Hematopoietic multipotent progenitor cell (in vitro differentiated cells): ENCODE measurements around the gene SLC12A7. TPM values are rescaled to one million over a fixed set of nuclear protein-coding genes. Genes with fewer than 3 reads are reported as not detected.

ENCODE experiments used
- DNase-seq, 3 donors: peaks; one replicate each; pipeline ENCODE4 v3.0.0-alpha.2; 2011 to 2015; ENCODE audit warnings: low read depth in 2 of 3, low spot score in 2 of 3
- total RNA-seq: library from RNA; depleted of rRNA; stranded (reverse); fragments of >200 nt; gene quantifications from one replicate; pipeline ENCODE4 v1.2.3, GENCODE V29; 2012

Gene SLC12A7
- total RNA-seq, 1 donor, result 96.7 TPM

DNA sequence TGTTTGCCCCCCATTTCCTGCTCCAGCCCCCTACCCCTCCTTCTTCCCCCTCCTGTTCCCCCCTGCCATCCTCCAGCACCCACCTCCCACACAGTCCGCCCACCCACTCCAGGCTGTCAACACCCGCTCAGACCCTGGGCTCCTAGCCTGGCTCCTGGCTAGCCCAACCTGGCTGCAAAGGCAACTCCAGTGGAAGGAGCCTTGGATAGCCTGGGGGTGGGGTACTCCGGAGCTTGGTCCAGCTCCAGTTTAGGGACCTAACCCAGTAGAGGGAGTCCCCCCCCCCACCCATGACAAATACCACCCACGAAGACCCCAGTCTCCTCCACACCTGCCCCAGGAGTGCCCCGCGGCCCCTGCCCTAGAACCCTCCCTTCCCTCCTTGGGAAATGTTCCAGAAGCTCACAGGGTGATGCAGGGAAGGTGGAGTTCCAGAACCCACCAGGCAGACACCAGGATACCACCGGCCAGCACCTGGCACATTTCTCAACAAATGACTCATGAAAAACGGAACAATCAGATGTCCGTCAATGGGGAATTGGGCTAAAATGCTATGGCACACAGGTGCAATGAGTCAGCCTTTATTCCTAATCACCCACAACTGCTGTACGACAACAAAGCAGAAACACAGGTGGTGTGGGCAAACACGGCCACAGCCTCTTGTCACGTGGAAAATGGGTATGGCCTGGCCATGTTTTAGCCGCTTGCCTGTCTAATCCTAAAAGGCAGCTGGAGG lies 901 bp upstream of the SLC12A7 start:
- DNase-seq, result peak in 2 of 3 donors; percentile 72 to 76

DNA sequence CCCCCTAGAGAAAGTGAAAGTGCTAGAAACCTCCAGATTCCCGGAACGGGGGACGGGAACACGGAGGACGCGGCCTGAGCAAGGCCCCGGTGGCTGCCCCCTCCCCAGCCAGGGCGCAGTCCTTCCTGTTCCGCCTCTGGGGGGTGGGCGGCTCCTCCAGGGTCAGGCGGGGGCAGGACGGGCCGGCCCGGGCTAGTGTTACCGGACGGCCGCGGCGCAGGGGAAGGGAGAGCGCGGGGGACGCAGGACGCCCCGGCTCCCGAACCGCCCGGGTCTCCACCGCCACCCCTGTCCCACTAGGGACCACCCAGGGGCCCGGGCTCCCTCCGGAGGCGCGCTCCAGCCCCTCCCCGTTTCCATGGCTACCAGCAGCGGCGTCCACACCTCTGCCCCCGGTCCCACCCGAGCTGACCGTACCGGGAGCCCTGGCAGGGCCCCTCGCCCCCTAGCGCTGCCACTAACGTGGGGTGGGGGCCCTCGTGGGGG lies 579 bp downstream of the SLC12A7 start:
- no peak for DNase-seq

DNA sequence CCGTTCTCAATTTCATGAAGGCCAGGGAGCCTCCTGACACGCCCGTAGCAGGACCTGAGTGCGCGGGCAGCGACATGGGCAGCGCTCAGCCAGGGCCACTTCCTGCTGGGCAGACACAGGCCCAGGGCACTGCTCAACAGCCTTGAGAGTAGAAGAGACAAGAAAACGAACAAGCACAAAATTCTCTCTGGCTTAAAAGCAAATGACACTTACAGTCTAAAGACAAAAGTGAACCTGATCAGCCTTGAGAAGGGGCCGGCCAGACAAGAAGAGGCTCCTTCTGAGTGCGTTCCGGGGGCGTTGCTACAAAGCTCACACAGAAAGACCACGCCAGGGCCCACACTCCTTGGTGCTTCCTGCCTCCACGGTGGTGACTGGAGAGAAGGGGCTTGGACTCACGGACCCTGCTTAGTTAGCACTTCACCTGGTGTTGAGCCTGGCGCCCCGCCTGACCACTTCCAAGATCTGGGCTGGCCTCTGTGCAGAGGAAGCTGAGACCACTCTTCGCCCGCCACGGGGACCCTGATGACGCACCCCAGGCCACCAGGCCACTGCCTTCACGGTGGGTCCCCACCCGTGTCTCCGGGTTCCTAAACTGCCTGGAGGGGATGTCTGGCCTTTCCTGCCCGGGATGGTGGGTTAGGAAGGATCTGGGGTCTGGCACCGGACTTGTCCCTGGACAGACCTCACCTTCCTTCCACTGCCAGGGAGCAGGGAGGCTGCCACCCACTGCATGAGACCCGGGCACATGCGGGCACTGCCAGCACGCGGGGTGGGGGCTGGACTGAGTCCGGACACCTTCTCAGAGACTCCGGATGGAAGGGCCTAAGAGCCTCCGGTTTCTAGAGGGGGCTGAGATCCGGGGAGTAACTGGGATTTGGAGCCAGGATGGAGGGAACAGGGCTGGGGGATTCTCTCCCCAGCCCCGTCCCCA lies 1.3 kb downstream of the SLC12A7 start:
- DNase-seq, result no peak

DNA sequence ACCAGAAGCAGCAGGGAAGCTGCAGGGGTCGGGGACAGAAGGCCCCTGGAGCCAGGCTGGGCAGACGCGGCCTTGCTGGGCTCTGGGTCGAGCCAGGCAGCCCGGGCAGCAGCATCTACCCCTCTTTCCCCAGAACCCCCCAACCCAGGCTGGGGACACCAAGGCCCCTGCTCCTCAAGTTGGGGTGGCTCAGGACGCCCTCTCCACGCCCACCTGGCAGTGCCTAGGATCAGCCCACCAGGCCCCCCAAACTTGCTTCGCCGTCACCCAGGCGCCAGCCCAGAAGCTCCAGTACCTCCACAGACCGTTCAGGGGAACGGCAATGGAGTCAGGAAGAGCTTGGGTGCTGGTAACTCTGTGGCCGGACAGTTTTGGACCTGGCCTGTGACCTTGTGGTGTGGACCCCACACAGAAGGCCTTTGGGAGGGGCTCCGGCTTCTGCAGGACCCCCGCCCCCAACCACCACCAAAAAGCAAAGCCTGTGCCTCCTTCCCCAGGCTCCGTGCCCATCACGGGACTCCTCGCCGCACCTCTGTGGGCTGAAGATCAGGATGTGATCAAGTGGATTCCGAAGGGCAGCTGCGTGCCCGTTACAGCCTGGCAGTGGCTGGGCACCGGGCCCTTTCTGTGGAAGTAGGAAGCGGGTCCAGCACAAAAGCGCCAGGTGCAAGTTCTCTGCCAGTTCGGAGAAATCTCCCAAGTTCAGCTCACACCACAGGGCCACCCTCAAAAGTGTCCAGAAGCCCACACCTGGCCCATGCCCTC lies 2.1 kb downstream of the SLC12A7 start:
- DNase-seq, result no peak

DNA sequence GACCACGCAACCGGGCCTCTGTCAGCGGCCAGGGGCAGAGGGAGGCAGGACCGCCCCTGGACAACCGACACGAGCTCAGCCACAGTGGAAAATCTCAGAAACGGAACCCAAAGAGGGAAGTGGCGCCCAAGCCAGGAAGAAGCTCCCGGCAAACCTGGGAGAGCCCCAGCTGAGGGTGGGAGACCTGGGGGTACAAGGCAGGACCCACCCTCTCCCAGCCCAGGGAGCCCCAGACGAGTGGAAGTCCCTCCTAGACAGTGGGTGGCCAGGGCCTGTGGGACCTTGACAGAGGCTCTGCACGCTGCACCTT lies 3.0 kb downstream of the SLC12A7 start:
- no peak for DNase-seq

DNA sequence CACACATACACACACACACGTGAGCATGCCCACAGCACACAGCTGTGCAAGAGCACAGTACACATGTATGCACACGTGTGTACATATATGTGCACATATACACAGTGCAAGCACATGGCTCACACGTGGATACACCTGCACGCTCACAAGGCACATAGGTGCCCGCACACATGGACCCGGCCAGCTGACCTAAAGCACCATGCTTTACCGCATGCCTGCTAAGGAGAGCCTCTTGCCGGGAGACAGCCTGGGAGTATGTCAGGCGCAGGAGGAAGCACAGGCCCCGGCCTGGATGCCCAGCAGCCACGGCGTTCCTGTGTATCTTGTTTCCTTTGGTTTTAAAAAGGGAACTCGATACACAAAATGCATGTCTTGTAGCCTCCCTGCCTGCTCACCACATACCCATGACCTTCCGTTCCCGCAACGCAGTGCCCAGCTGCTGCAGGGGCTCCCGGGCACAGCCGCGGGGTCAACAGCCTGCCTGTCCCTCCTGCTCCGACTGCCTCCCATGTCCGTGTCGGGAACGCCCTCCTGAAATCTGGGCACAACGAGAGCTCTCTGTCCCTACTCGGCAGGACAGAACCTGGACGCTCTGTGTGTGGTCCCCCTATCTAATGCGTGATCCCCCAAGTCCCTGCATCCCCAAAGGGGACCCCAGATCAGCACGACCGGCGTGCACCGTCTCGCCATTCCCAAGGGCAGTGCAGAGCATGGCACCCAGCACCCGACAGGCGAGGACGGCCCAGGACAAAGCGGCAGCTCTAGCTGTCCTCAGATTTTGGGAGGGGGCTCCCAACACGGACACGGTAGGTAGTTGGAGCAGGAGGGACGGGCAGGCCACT lies 3.6 kb downstream of the SLC12A7 start:
- DNase-seq, result peak in 2 of 3 donors; percentile 43 to 51

DNA sequence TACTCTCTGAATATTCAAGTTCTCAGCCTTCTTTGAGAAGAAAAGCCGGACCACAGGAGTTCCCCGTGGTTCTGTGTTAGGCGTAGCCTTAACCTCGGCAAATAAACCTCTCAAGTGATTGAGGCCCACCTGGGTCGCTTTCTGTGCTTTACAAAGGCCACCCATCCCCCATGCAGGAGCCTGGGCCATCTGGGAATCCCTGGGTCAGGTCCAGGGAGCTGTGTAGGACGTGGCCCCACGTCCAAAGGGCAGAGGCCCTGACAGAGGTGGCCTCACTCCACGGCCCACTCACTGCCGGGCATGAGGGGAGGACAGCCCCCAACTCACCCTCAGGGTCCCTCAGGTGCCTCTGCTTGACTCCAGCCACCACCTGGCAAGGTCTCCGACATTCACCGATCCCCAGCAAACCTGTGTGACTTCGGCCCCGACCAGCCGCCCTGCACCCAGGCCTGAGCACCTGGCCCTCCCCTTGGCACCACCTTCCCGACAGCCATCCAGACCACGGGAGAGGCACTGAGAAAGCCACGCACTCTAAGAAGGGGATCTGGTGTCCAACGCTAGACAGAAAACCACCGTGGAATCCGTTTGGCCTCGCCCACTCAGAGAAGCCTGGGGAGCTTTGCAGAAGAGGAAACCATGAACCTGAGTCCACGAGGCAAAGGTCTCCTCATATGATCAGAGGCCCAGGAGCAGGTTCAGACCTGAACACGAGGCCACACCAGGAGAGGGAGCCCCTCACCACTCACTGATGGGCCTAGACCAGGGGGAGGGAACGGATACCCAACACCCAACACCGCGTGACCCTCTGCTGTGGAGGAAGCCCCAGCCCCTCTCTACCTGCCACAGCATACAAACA lies 4.5 kb downstream of the SLC12A7 start:
- DNase-seq, result peak in 2 of 3 donors; percentile 50 to 54

DNA sequence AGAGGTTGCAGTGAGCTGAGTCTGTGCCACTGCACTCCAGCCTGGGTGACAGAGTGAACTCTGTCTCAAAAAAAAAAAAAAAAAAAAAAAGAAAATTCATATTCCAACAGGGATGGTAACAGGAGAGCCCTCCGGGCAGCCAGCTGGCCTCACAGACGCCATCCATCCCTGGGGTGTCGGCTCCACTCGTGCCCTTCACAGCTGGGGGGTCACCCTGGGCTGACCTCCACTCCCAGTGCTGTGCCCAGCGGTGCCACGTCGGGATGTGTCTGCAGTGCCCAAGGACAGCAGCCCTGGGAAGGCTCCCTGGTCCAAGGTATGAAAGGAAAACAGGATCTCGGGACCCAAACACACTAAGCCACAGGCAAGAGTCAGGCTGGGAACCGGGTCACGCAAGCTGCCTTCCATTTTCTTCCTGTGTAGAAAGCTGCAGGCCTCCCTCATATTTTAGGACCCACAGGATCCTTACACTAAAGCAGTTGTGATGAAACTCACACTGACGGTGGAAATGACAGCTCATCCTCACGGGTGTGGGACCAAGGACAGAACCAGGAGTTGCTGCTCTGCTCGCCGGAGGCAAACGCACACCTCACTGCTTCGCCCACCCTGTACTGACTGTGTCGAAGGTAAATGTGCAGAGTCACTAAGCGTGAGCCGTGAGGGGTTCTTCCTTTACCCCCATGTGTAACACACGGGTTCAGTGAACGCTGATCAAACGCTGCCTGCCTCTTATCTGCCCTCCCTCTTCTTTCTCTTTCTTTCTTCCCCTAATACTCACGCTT lies 5.3 kb downstream of the SLC12A7 start:
- DNase-seq, result no peak

DNA sequence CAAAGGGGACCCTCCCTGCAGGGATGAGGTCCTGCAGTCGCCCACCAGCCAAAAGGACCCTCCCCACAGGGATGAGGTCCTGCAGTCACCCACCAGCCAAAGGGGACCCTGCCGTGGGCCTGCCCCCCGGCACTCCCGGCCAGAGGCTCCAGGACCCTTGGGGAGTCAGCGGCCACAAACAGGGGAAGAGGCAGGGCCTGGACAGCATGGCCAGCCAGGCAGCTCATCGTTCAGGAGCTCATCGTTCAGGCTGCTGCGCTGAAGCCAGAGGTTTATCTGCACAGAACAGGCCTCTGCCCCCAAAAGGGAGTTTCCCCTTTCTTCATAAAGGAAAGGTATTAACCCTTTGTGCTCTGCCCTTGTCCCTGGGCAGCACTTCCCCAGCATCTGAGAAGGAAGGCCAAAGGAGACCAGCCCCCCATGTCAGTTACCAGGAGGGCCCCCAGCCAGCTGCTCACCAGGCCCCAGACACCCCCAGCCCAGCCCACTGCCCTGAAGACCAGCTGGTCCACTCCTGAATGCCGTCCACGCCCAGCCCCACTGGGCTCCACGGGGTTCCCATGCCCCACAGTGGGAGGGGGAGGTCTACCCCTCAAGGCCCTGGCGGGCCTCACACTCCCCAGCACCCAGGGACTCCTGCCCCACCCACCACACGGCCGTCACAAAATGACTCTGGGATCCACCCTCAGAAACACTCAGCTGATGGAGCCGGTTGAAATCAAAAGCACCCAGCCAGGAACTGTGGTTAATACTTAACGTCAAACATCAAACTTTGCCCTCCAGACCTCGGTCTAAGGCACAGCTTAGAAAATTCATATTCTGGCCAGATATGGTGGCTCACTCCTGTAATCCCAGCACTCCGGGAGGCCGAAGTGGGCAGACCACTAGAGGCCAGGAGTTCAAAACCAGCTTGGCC lies 6.3 kb downstream of the SLC12A7 start:
- DNase-seq, result peak; percentile 54 to 82 (median 81)

DNA sequence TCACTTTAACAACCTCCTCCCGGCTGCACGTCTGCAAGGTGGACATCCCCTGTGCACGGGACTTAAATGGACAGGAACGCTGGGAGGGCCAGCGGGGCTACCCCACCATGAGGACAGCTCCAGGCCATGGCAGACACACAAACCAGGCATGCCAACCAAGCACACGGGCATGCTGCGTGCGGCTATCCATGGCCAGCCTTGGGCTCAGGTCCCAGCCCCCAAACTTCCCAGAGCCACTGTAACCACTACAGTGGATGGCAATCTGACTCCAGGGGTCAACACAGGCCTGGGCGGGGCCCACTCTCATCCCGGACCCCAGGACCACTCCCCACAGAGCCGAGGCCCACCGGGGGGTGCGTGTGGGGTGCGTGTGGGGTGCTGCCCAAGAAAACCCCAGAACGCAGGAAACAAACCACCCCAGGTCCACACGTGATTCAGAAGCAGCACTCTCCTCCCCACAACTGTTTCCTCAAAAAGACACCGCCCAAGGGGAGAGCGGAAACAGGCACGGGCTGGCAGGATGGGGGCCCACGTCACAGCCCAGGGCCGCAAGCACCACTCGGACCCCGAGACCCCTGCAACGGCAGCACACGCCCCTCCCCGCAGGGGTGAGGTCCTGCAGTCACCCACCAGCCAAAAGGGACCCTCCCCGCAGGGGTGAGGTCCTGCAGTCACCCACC lies 7.4 kb downstream of the SLC12A7 start:
- peak in 2 of 3 donors; percentile 52 to 58 for DNase-seq

DNA sequence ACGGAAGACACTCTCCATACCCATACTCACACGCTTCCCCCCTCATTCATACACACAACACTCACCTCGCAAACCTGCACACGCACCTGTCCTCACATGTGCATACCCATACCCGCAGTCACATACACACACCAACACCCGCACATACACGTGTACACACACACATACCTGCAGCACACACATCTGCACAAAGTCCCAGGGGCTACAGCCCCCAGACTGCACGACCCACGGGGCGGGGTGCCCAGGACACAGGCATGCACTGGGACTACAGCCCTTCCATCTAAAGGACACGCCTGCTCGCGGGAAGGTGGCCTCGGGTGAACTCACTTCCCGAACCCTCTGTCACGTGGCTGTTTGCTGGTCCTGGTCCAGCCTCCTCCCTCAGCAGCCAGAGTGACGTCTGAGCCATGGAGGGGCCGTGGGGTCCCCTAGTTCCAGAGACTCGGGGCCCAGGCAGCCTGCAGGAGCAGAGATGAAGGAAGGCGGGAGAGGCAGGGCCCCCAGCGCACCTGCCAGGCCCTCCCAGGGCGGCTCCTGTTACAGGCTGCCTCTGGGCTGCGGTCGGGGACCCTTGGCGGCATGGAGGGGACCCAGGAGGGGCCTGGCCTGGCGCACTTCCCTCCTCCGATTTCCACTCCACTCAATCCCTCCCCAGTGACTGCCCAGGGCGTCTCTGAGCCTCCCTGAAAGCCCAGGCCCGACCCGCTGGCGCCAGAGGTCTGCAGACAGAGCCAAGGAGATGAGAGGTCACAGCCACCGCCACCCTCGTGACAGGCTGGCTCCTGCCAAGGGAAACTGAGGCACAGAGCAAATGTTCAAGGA lies 8.1 kb downstream of the SLC12A7 start:
- DNase-seq, result peak in 2 of 3 donors; percentile 29 to 36

DNA sequence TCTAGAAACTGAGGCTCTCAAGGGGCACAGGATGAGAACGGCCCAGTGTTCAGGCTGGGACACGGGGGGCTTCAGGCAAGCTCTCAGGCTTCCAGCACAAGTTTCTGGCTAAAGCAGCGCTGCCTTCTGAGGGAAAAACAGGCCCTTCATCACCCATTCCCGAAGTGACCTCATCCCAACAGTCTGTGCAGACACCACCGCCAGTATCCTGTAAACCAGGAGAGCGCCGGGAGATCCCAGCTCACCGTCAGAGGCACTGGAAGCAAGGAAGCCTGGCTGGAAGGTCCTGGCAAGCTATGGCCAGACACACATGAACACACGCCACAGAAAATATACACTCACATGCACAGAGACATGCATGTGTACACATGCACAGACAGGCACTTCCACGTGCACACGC lies 8.8 kb downstream of the SLC12A7 start:
- no peak for DNase-seq

DNA sequence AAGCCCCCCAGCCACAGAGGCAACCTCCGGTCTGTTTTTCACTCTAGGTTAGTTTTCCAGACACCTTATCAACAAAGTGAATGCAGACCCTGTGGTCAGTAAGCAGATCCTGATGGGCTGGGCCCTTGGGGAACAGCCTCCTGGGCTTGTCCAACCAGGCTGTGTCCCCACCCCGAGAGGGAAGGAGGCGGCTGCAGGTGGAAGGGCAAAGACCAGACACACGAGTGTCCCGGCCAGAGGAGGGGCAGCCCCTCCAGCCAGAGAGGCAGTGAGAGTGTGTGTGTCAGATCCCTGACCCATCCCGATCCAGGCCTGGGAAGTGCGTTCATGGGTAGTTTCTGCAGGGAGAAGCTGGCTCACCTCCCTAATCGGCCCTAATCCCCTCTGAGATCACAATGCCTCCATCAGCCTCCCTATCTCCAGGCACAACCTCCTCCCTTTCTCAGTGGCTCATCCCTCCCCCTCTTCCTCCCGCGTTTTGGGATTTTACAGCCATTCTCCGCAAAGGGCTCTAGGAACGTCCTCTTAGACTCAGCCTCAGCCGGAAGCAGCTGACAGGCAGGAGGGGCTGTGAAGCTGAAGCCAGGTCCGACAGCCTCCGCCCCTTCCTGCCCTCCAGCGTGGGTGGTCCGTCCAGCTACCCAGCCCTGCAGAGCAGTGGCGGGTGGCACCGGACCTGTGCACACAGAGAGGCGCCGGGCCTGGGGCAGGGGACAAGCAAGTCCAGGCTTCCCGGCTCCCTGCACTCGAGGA lies 9.7 kb downstream of the SLC12A7 start:
- DNase-seq, result no peak

DNA sequence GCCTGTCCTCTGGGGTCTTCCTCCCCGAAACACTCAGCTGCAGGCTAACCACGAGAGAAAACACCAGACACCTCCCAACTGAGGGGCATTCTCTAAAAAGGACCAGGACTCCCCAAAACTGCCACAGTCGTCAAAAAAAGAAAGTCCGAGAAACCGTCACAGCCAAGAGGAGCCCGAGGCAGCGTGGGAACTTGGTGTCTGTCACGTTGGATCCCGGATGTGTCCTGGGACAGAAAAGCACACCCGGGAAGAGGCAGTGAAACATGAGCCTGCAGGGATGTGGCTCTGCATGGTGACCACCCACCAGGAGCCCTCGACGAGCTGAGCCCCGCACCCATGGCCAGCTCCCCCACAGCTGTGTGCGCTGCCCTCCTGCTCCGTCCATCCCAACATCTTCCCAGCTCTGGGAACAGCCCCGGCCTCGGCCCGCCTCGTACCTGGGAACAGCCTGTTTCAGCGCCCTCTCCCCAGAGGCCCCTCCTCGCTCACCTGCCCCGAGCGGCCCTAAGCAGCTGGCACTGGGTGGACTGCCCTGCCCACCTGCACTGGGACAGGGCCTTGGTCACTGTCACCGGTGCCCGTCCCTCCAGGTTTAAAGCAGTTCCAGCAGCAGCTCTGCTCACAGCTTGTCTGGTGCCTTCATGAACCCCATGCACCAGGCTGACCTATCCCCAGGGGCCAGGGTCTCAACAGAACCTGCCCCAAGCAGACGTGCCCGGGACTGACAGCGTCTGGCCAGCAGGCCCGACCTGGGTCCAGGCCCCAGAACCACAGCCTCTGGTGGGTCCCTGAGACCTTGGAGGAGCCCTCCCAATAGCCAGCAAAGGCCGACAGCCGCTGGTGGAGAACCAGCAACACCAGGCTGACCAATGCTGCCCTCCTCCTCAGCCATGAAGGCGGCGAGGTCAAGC lies 10.9 kb downstream of the SLC12A7 start:
- no peak for DNase-seq
